ENCODE measurements around the gene EDARADD. TPM values are rescaled to one million over a fixed set of nuclear protein-coding genes. Genes with fewer than 3 reads are reported as not detected.

EDARADD gene
- total RNA-seq, 1 donor from 2014 or later: 1.4 TPM

GRCh38 chr1:236450779-236451178 lies 56.7 kb downstream of the EDARADD start:
- H3K36me3 Mint-ChIP-seq: no peaks in the 10 kb centered on the region
- Histone ChIP-seq H3K27me3 (no peaks in the 10 kb centered on the region), H4K20me1 (ENCODE audit: low read depth) (no peaks in the 10 kb centered on the region), H3K4me2 (no peak overlapping the region), H3K27ac (no peak overlapping the region), H3K4me1 (no peaks in the 10 kb centered on the region), H3K9me3 (ENCODE audit: low read depth) (no peaks in the 10 kb centered on the region), H2AFZ (replicated peaks) (no peak overlapping the region), H3K79me2 (ENCODE audit: low read depth) (no peaks in the 10 kb centered on the region), H3K36me3 (no peaks in the 10 kb centered on the region), H3K4me3 (no peak overlapping the region), H3K9ac (no peak overlapping the region), H3F3A (ENCODE audit: low read depth) (no peaks in the 10 kb centered on the region)
- peaks cover under 1% of the 10 kb centered on the region for H3K9me3 Mint-ChIP-seq
- H3K27ac Mint-ChIP-seq: no peak overlapping the region
- no peak for DNase-seq (ENCODE audit: low spot score)
- no peaks in the 10 kb centered on the region for H3K4me1 Mint-ChIP-seq
- TF ChIP-seq, protein P1, sequence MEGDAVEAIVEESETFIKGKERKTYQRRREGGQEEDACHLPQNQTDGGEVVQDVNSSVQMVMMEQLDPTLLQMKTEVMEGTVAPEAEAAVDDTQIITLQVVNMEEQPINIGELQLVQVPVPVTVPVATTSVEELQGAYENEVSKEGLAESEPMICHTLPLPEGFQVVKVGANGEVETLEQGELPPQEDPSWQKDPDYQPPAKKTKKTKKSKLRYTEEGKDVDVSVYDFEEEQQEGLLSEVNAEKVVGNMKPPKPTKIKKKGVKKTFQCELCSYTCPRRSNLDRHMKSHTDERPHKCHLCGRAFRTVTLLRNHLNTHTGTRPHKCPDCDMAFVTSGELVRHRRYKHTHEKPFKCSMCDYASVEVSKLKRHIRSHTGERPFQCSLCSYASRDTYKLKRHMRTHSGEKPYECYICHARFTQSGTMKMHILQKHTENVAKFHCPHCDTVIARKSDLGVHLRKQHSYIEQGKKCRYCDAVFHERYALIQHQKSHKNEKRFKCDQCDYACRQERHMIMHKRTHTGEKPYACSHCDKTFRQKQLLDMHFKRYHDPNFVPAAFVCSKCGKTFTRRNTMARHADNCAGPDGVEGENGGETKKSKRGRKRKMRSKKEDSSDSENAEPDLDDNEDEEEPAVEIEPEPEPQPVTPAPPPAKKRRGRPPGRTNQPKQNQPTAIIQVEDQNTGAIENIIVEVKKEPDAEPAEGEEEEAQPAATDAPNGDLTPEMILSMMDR (IDR thresholded peaks at IDR 0.05): no peak
- no peak for TF ChIP-seq EZH2phosphoT487 (IDR thresholded peaks at IDR 0.05)
- TF ChIP-seq EZH2 (IDR thresholded peaks at IDR 0.05): no peak
- peaks cover 7% of the 10 kb centered on the region for H3K27me3 Mint-ChIP-seq (ENCODE audit: insufficient read depth, low read depth)
- H3K4me3 Mint-ChIP-seq: no peak overlapping the region

GRCh38 chr1:236451796-236452373 lies 57.8 kb downstream of the EDARADD start:
- no peaks in the 10 kb centered on the region for H3F3A ChIP-seq (ENCODE audit: low read depth)
- no peak overlapping the region for H3K27ac ChIP-seq
- H2AFZ ChIP-seq (replicated peaks): no peak overlapping the region
- no peak overlapping the region for H3K4me2 ChIP-seq
- peak; percentile 42 for DNase-seq (ENCODE audit: low spot score)
- no peak overlapping the region for H3K9ac ChIP-seq
- Mint-ChIP-seq H3K9me3 (no peaks in the 10 kb centered on the region), H3K4me1 (peaks cover 4% of the 10 kb centered on the region), H3K36me3 (no peaks in the 10 kb centered on the region), H3K27me3 (ENCODE audit: insufficient read depth, low read depth) (peaks cover 7% of the 10 kb centered on the region), H3K27ac (no peak overlapping the region), H3K4me3 (no peak overlapping the region)
- TF ChIP-seq EZH2phosphoT487 (IDR thresholded peaks at IDR 0.05) (no peak), EZH2 (IDR thresholded peaks at IDR 0.05) (no peak)
- TF ChIP-seq, protein P1 (IDR thresholded peaks at IDR 0.05): peak; percentile 55
- H3K27me3 ChIP-seq: no peaks in the 10 kb centered on the region
- no peaks in the 10 kb centered on the region for H3K9me3 ChIP-seq (ENCODE audit: low read depth)
- H3K36me3 ChIP-seq: no peaks in the 10 kb centered on the region
- H3K4me1 ChIP-seq: no peaks in the 10 kb centered on the region
- no peaks in the 10 kb centered on the region for H3K79me2 ChIP-seq (ENCODE audit: low read depth)
- H3K4me3 ChIP-seq: no peak overlapping the region
- no peaks in the 10 kb centered on the region for H4K20me1 ChIP-seq (ENCODE audit: low read depth)

GRCh38 chr1:236455243-236455642 lies 61.2 kb downstream of the EDARADD start:
- Histone ChIP-seq H3K27me3 (no peaks in the 10 kb centered on the region), H3K9ac (no peak overlapping the region), H3K4me1 (no peaks in the 10 kb centered on the region), H2AFZ (replicated peaks) (no peak overlapping the region), H3F3A (ENCODE audit: low read depth) (no peaks in the 10 kb centered on the region), H3K9me3 (ENCODE audit: low read depth) (no peaks in the 10 kb centered on the region), H3K36me3 (no peaks in the 10 kb centered on the region), H3K79me2 (ENCODE audit: low read depth) (no peaks in the 10 kb centered on the region), H3K27ac (no peak overlapping the region), H4K20me1 (ENCODE audit: low read depth) (no peaks in the 10 kb centered on the region), H3K4me3 (no peak overlapping the region), H3K4me2 (no peak overlapping the region)
- H3K27me3 Mint-ChIP-seq (ENCODE audit: insufficient read depth, low read depth): peaks cover 7% of the 10 kb centered on the region
- H3K36me3 Mint-ChIP-seq: no peaks in the 10 kb centered on the region
- no peak overlapping the region for H3K4me3 Mint-ChIP-seq
- DNase-seq (ENCODE audit: low spot score): no peak
- peaks cover 4% of the 10 kb centered on the region for H3K4me1 Mint-ChIP-seq
- H3K9me3 Mint-ChIP-seq: no peaks in the 10 kb centered on the region
- TF ChIP-seq, protein P1 (IDR thresholded peaks at IDR 0.05): no peak
- TF ChIP-seq EZH2 (IDR thresholded peaks at IDR 0.05) (no peak), EZH2phosphoT487 (IDR thresholded peaks at IDR 0.05) (no peak)
- no peak overlapping the region for H3K27ac Mint-ChIP-seq

All from neural progenitor cell (in vitro differentiated cells).